Neural progenitor cell (in vitro differentiated cells): Measurements from ENCODE around the gene PRR12. TPM values are rescaled to one million over a fixed set of nuclear protein-coding genes. Genes with fewer than 3 reads are reported as not detected.

Experiments
- DNase-seq: peaks from one replicate; pipeline ENCODE4 v3.0.0-alpha.2; 2016; ENCODE audit warnings: low spot score
- H2AFZ ChIP-seq: fragments of 200-600 bp; sonication (generic); replicated peaks from 2 replicates; pipeline ENCODE4 v1.6.1; 2016; ENCODE audit warnings: antibody characterized with exemption
- H3F3A ChIP-seq: fragments of 200-600 bp; sonication (generic); 2 replicates; pipeline ENCODE4 v1.6.1; 2016; ENCODE audit warnings: antibody characterized with exemption, low read depth
- H3K27ac ChIP-seq: fragments of 200-600 bp; sonication (generic); 2 replicates; pipeline ENCODE4 v1.5.1; 2016; ENCODE audit warnings: mild to moderate bottlenecking
- H3K27me3 ChIP-seq: fragments of 200-600 bp; sonication (generic); 2 replicates; pipeline ENCODE4 v1.6.1; 2016; ENCODE audit warnings: mild to moderate bottlenecking, moderate library complexity
- H3K36me3 ChIP-seq: fragments of 200-600 bp; sonication (generic); 2 replicates; pipeline ENCODE4 v1.5.1; 2016
- H3K4me1 ChIP-seq: fragments of 200-600 bp; sonication (generic); 2 replicates; pipeline ENCODE4 v1.6.1; 2016; ENCODE audit warnings: mixed run types
- H3K4me2 ChIP-seq: fragments of 200-600 bp; sonication (generic); 2 replicates; pipeline ENCODE4 v1.6.1; 2016
- H3K4me3 ChIP-seq: fragments of 200-600 bp; sonication (generic); 2 replicates; pipeline ENCODE4 v1.5.1; 2016
- H3K79me2 ChIP-seq: fragments of 200-600 bp; sonication (generic); 2 replicates; pipeline ENCODE4 v1.6.1; 2016; ENCODE audit warnings: low read depth
- H3K9ac ChIP-seq: fragments of 200-600 bp; sonication (generic); 2 replicates; pipeline ENCODE4 v1.6.1; 2016
- H3K9me3 ChIP-seq: fragments of 200-600 bp; sonication (generic); 2 replicates; pipeline ENCODE4 v1.5.1; 2016; ENCODE audit warnings: low read depth
- H4K20me1 ChIP-seq: fragments of 200-600 bp; sonication (generic); 2 replicates; pipeline ENCODE4 v1.6.1; 2016; ENCODE audit warnings: low read depth
- H3K27ac Mint-ChIP-seq: 3 replicates; pipeline ENCODE4 v1.8.0; 2021; ENCODE audit warnings: mixed read lengths
- H3K27me3 Mint-ChIP-seq: 2 replicates; pipeline ENCODE4 v1.8.0; 2022; ENCODE audit warnings: low read depth, mild to moderate bottlenecking, inconsistent platforms, moderate library complexity, mixed read lengths; ENCODE audit not compliant: insufficient read depth
- H3K36me3 Mint-ChIP-seq: 3 replicates; pipeline ENCODE4 v1.8.0; 2021; ENCODE audit warnings: mixed read lengths
- H3K4me1 Mint-ChIP-seq: 3 replicates; pipeline ENCODE4 v1.8.0; 2021; ENCODE audit warnings: mixed read lengths
- H3K4me3 Mint-ChIP-seq: 3 replicates; pipeline ENCODE4 v1.8.0; 2021; ENCODE audit warnings: mild to moderate bottlenecking, moderate library complexity, mixed read lengths
- H3K9me3 Mint-ChIP-seq: 3 replicates; pipeline ENCODE4 v1.8.0; 2020; ENCODE audit warnings: mixed read lengths
- CTCF ChIP-seq: fragments of 200-600 bp; sonication (generic); IDR thresholded peaks from 2 replicates; pipeline ENCODE4 v1.5.1; 2017; ENCODE audit warnings: antibody characterized with exemption, mild to moderate bottlenecking
- EZH2 ChIP-seq: fragments of 200-600 bp; sonication (generic); IDR thresholded peaks from 2 replicates; pipeline ENCODE4 v1.6.1; 2017; ENCODE audit warnings: antibody characterized with exemption, mild to moderate bottlenecking, moderate library complexity
- EZH2phosphoT487 ChIP-seq: fragments of 200-600 bp; sonication (generic); IDR thresholded peaks from 2 replicates; pipeline ENCODE4 v1.6.1; 2017; ENCODE audit warnings: antibody characterized with exemption
- small RNA-seq: library from RNA; depleted of rRNA; stranded (forward); fragments of <200 nt; gene quantifications from one replicate; pipeline ENCODE3, GENCODE V24; 2015
- total RNA-seq: library from RNA; depleted of rRNA; stranded (reverse); fragments of >200 nt; gene quantifications from 2 replicates; pipeline ENCODE4 v1.2.3, GENCODE V29; 2015; ENCODE audit warnings: low replicate concordance

Gene PRR12
- total RNA-seq, 1 donor from 2014 or later = 3.2 TPM

- H3K36me3 ChIP-seq = no peaks in the 10 kb centered on the region
- no peak overlapping the region for H3K4me2 ChIP-seq
- H3K4me3 ChIP-seq = no peak overlapping the region
- TF ChIP-seq EZH2phosphoT487 (no peak), EZH2 (no peak), CTCF (no peak)
- Mint-ChIP-seq H3K27me3 (peaks cover 5% of the 10 kb centered on the region), H3K4me3 (peak overlapping the region; percentile 98), H3K27ac (peak overlapping the region; percentile 16), H3K4me1 (peaks cover 29% of the 10 kb centered on the region), H3K9me3 (no peaks in the 10 kb centered on the region), H3K36me3 (peaks cover 13% of the 10 kb centered on the region)
- DNase-seq = no peak
- peaks cover 39% of the 10 kb centered on the region for H3K79me2 ChIP-seq
- H3K9ac ChIP-seq = no peak overlapping the region
- peaks cover 25% of the 10 kb centered on the region for H4K20me1 ChIP-seq
- no peaks in the 10 kb centered on the region for H3K27me3 ChIP-seq
- peaks cover 11% of the 10 kb centered on the region for H3K4me1 ChIP-seq
- H3K9me3 ChIP-seq = no peaks in the 10 kb centered on the region
- no peak overlapping the region for H3K27ac ChIP-seq
- H2AFZ ChIP-seq = no peak overlapping the region
- peaks cover 41% of the 10 kb centered on the region for H3F3A ChIP-seq
These were observed 76.5 kb downstream of the PRR12 start for GRCh38 chr19:49667473-49667872.

- no peak for DNase-seq
- Histone ChIP-seq H3K9me3 (no peaks in the 10 kb centered on the region), H3K27ac (no peak overlapping the region), H3K36me3 (no peaks in the 10 kb centered on the region), H3K79me2 (peaks cover 32% of the 10 kb centered on the region), H3K4me2 (no peak overlapping the region), H3K27me3 (no peaks in the 10 kb centered on the region), H3K9ac (no peak overlapping the region), H4K20me1 (peaks cover 7% of the 10 kb centered on the region), H3K4me1 (peaks cover 7% of the 10 kb centered on the region), H3F3A (peaks cover 39% of the 10 kb centered on the region), H3K4me3 (no peak overlapping the region), H2AFZ (no peak overlapping the region)
- Mint-ChIP-seq H3K27me3 (no peaks in the 10 kb centered on the region), H3K27ac (no peak overlapping the region), H3K4me3 (peak overlapping the region; percentile 9), H3K9me3 (no peaks in the 10 kb centered on the region), H3K4me1 (peaks cover 24% of the 10 kb centered on the region), H3K36me3 (peaks cover 13% of the 10 kb centered on the region)
- TF ChIP-seq CTCF (no peak), EZH2 (no peak), EZH2phosphoT487 (no peak)
These were observed 78.5 kb downstream of the PRR12 start for GRCh38 chr19:49669516-49669915.

GRCh38 chr19:49672131-49672919 lies 81.3 kb downstream of the PRR12 start:
- TF ChIP-seq EZH2phosphoT487 = no peak
- TF ChIP-seq CTCF = peak; percentile 97
- Histone ChIP-seq H3K79me2 (peaks cover 8% of the 10 kb centered on the region), H3K9ac (no peak overlapping the region), H2AFZ (peak overlapping the region; percentile 10), H3K4me1 (no peaks in the 10 kb centered on the region), H3K27ac (no peak overlapping the region), H3F3A (peaks cover 48% of the 10 kb centered on the region), H3K27me3 (no peaks in the 10 kb centered on the region), H3K4me3 (peak overlapping the region; percentile 33), H3K36me3 (no peaks in the 10 kb centered on the region), H3K4me2 (peak overlapping the region; percentile 66), H4K20me1 (peaks cover 7% of the 10 kb centered on the region), H3K9me3 (no peaks in the 10 kb centered on the region)
- peaks cover 4% of the 10 kb centered on the region for H3K27me3 Mint-ChIP-seq
- H3K27ac Mint-ChIP-seq = peak overlapping the region; percentile 30
- H3K36me3 Mint-ChIP-seq = peaks cover 12% of the 10 kb centered on the region
- peaks cover 21% of the 10 kb centered on the region for H3K4me1 Mint-ChIP-seq
- no peaks in the 10 kb centered on the region for H3K9me3 Mint-ChIP-seq
- peak overlapping the region; percentile 61 for H3K4me3 Mint-ChIP-seq
- DNase-seq = peak; percentile 92

Small RNA genes lying within 50 kb of the gene (small RNA-seq; reads per million reads assigned to genes)
- gene RF00019 = not detected

Other genes starting within 250 kb of the PRR12 start
- gene TEAD2, start 228.8 kb upstream of the PRR12 start, total RNA-seq = 125 and 193 TPM in 2 replicates
- gene DKKL1, start 227.3 kb upstream of the PRR12 start, total RNA-seq = 3.0 and 5.6 TPM in 2 replicates
- gene KASH5, start 202.9 kb upstream of the PRR12 start, total RNA-seq = 0.59 TPM in 1 of 2 replicates, not detected in the other
- not detected in 2 replicates for gene PTH2, start 167.7 kb upstream of the PRR12 start, total RNA-seq
- gene GFY, start 165.8 kb upstream of the PRR12 start, total RNA-seq = 0.09 TPM in 1 of 2 replicates, not detected in the other
- gene SLC17A7, start 149.7 kb upstream of the PRR12 start, total RNA-seq = 1.4 TPM in 2 replicates
- gene PIH1D1, start 139.4 kb upstream of the PRR12 start, total RNA-seq = 133 and 168 TPM in 2 replicates
- 14.7 and 77.6 TPM in 2 replicates for gene ALDH16A1, start 138.0 kb upstream of the PRR12 start, total RNA-seq
- 0.24 and 0.96 TPM in 2 replicates for gene FLT3LG, start 117.0 kb upstream of the PRR12 start, total RNA-seq
- 2,053 and 3,348 TPM in 2 replicates for gene RPL13A, start 103.6 kb upstream of the PRR12 start, total RNA-seq
- 5,448 and 6,772 TPM in 2 replicates for gene RPS11, start 94.7 kb upstream of the PRR12 start, total RNA-seq
- gene FCGRT, start 78.5 kb upstream of the PRR12 start, total RNA-seq = 10.0 and 30.8 TPM in 2 replicates
- 4.2 and 4.5 TPM in 2 replicates for gene RCN3, start 63.2 kb upstream of the PRR12 start, total RNA-seq
- 26.2 and 68.3 TPM in 2 replicates for gene NOSIP, start 10.6 kb upstream of the PRR12 start, total RNA-seq
- 0.09 and 0.68 TPM in 2 replicates for gene PRRG2, start 9.9 kb upstream of the PRR12 start, total RNA-seq
- gene RRAS, start 49.0 kb downstream of the PRR12 start, total RNA-seq = 9.6 and 15.2 TPM in 2 replicates
- gene SCAF1, start 51.0 kb downstream of the PRR12 start, total RNA-seq = 8.7 and 27.5 TPM in 2 replicates
- 29.5 and 65.1 TPM in 2 replicates for gene IRF3, start 74.7 kb downstream of the PRR12 start, total RNA-seq
- gene BCL2L12, start 74.8 kb downstream of the PRR12 start, total RNA-seq = 6.1 and 41.8 TPM in 2 replicates
- gene PRMT1, start 86.1 kb downstream of the PRR12 start, total RNA-seq = 480 and 755 TPM in 2 replicates
- gene ADM5, start 98.4 kb downstream of the PRR12 start, total RNA-seq = 6.0 and 9.4 TPM in 2 replicates
- 51.7 and 105 TPM in 2 replicates for gene CPT1C, start 99.9 kb downstream of the PRR12 start, total RNA-seq
- gene TSKS, start 172.1 kb downstream of the PRR12 start, total RNA-seq = 0.37 TPM in 1 of 2 replicates, not detected in the other
- 61.6 and 137 TPM in 2 replicates for gene AP2A1, start 175.8 kb downstream of the PRR12 start, total RNA-seq
- gene FUZ, start 222.1 kb downstream of the PRR12 start, total RNA-seq = 24.6 and 37.8 TPM in 2 replicates
- 44.9 and 54.1 TPM in 2 replicates for gene MED25, start 227.1 kb downstream of the PRR12 start, total RNA-seq